Measurements from ENCODE around the gene PHF21A. TPM values are rescaled to one million over a fixed set of nuclear protein-coding genes. Genes with fewer than 3 reads are reported as not detected.
"Not testable (repeated sequence)": the region's sequence is repeated elsewhere in the genome, so short reads cannot be mapped to it uniquely, and the experiment has no call there.

Gene PHF21A
- total and polyA plus RNA-seq, 2 experiments from 2014 or later: 24.6 to 30.4 TPM

DNA sequence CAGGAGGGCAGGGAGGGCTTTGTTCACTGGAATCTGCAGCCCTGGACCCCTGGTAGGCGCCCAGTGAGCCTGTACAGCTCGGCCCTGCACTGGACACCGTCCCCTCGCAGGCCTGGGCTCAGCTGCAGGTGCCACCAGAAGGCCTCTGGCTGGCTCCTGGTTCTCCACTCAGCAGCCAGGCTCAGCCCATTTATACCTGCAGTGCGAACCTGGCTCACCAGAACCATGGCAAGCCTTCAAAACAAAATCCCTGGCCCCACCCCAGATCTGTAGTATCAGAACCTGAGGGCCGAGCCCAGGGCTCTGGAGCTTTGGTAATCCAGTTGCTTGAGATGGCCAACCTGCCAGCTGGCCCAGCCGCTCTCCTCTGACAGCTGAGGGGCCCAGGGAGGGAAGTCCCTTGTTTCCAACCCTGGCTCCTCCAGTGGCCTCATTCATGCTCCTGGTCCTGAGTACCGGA lies 213.3 kb downstream of the PHF21A start:
- H3K36me3 ChIP-seq (replicated peaks; ENCODE audit: insufficient read depth, low read depth): no peaks in the 10 kb centered on the region
- H3K27me3 ChIP-seq: no peaks in the 10 kb centered on the region
- no peak overlapping the region for H3K4me3 ChIP-seq
- DNase-seq (ENCODE audit: low spot score): no peak
- no peaks in the 10 kb centered on the region for H3K79me2 ChIP-seq
- H3K27ac ChIP-seq: no peak overlapping the region
- no peak overlapping the region for H3K4me2 ChIP-seq
- H3K9me2 ChIP-seq (replicated peaks; ENCODE audit: insufficient read depth): no peaks in the 10 kb centered on the region
- TF ChIP-seq EZH2 (IDR thresholded peaks at IDR 0.05; ENCODE audit: borderline replicate concordance) (no peak), EZH2phosphoT487 (IDR thresholded peaks at IDR 0.05; ENCODE audit: low read depth, severe bottlenecking, unreplicated experiment) (no peak)
- TF ChIP-seq, protein P1, sequence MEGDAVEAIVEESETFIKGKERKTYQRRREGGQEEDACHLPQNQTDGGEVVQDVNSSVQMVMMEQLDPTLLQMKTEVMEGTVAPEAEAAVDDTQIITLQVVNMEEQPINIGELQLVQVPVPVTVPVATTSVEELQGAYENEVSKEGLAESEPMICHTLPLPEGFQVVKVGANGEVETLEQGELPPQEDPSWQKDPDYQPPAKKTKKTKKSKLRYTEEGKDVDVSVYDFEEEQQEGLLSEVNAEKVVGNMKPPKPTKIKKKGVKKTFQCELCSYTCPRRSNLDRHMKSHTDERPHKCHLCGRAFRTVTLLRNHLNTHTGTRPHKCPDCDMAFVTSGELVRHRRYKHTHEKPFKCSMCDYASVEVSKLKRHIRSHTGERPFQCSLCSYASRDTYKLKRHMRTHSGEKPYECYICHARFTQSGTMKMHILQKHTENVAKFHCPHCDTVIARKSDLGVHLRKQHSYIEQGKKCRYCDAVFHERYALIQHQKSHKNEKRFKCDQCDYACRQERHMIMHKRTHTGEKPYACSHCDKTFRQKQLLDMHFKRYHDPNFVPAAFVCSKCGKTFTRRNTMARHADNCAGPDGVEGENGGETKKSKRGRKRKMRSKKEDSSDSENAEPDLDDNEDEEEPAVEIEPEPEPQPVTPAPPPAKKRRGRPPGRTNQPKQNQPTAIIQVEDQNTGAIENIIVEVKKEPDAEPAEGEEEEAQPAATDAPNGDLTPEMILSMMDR (IDR thresholded peaks at IDR 0.05; ENCODE audit: poor library complexity): no peak
- no peaks in the 10 kb centered on the region for H4K20me1 ChIP-seq (ENCODE audit: insufficient read depth, poor library complexity, severe bottlenecking)
- H3K9me3 ChIP-seq (ENCODE audit: low read depth): no peaks in the 10 kb centered on the region
- no peaks in the 10 kb centered on the region for H3K4me1 ChIP-seq (ENCODE audit: insufficient read depth)
- 80% methylated on average over 8 of the region's 8 CpGs for WGBS (ENCODE audit: low lambda C conversion rate, missing lambda C conversion rate)
- H2AFZ ChIP-seq: no peak overlapping the region

- WGBS (ENCODE audit: low lambda C conversion rate, missing lambda C conversion rate): 87% methylated on average over 18 of the region's 18 CpGs
- TF ChIP-seq, protein P1 (IDR thresholded peaks at IDR 0.05; ENCODE audit: poor library complexity): no peak
- no peak for TF ChIP-seq EZH2phosphoT487 (IDR thresholded peaks at IDR 0.05; ENCODE audit: low read depth, severe bottlenecking, unreplicated experiment)
- TF ChIP-seq EZH2 (IDR thresholded peaks at IDR 0.05; ENCODE audit: borderline replicate concordance): no peak
- H4K20me1 ChIP-seq (ENCODE audit: insufficient read depth, poor library complexity, severe bottlenecking): no peaks in the 10 kb centered on the region
- H3K4me1 ChIP-seq (ENCODE audit: insufficient read depth): no peaks in the 10 kb centered on the region
- DNase-seq (ENCODE audit: low spot score): no peak
- no peak within 1 kb of the TSS for H2AFZ ChIP-seq
- no peaks in the 10 kb centered on the region for H3K9me3 ChIP-seq (ENCODE audit: low read depth)
- no peaks in the 10 kb centered on the region for H3K79me2 ChIP-seq
- H3K4me3 ChIP-seq: no peak within 1 kb of the TSS
- H3K27ac ChIP-seq: no peak within 1 kb of the TSS
- no peaks in the 10 kb centered on the region for H3K27me3 ChIP-seq
- H3K4me2 ChIP-seq: no peak within 1 kb of the TSS
- H3K9me2 ChIP-seq (replicated peaks; ENCODE audit: insufficient read depth): no peaks in the 10 kb centered on the region
- no peaks in the 10 kb centered on the region for H3K36me3 ChIP-seq (replicated peaks; ENCODE audit: insufficient read depth, low read depth)
These were observed 214.2 kb downstream of the PHF21A start, which contains the start of gene FREY1 for GRCh38 chr11:45906965-45907611. TSS of gene FREY1 (minus strand) at chr11:45907271. CDS start at chr11:45907245, 26 bp downstream.

DNA sequence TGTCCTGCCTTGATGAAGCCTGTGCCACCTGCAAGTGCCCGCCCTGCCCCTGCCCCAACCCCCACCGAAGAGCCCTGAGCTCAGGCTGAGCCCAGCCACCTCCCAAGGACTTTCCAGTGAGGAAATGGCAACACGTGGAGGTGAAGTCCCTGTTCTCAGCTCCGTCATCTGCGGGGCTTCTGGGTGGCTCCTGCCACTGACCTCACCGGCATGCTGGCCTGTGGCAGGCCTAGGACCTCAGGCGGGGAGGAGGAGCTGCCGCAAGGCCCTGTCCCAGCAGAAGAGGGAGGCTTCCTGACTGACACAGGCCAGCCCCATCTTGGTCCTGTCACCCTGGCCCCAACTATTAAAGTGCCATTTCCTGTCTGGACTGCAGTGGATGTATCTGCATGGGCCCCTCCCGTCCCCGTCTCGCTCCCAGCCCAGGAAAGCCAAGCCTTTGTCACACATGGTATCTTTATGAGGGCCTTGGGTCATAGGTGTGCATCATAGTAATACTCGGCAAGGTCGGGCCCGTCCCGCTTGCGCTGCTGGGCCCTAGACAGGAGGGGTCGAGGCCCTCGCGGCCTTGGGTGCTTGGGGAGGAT lies 215.1 kb downstream of the PHF21A start:
- WGBS (ENCODE audit: low lambda C conversion rate, missing lambda C conversion rate): 86% methylated on average over 19 of the region's 19 CpGs
- no peaks in the 10 kb centered on the region for H3K9me2 ChIP-seq (replicated peaks; ENCODE audit: insufficient read depth)
- H2AFZ ChIP-seq: no peak overlapping the region
- TF ChIP-seq EZH2 (IDR thresholded peaks at IDR 0.05; ENCODE audit: borderline replicate concordance): no peak
- TF ChIP-seq, protein P1 (IDR thresholded peaks at IDR 0.05; ENCODE audit: poor library complexity): no peak
- no peak for TF ChIP-seq EZH2phosphoT487 (IDR thresholded peaks at IDR 0.05; ENCODE audit: low read depth, severe bottlenecking, unreplicated experiment)
- no peaks in the 10 kb centered on the region for H3K79me2 ChIP-seq
- no peak overlapping the region for H3K4me2 ChIP-seq
- no peaks in the 10 kb centered on the region for H3K27me3 ChIP-seq
- H3K36me3 ChIP-seq (replicated peaks; ENCODE audit: insufficient read depth, low read depth): no peaks in the 10 kb centered on the region
- no peaks in the 10 kb centered on the region for H4K20me1 ChIP-seq (ENCODE audit: insufficient read depth, poor library complexity, severe bottlenecking)
- no peaks in the 10 kb centered on the region for H3K4me1 ChIP-seq (ENCODE audit: insufficient read depth)
- DNase-seq (ENCODE audit: low spot score): no peak
- no peaks in the 10 kb centered on the region for H3K9me3 ChIP-seq (ENCODE audit: low read depth)
- H3K4me3 ChIP-seq: no peak overlapping the region
- no peak overlapping the region for H3K27ac ChIP-seq

DNA sequence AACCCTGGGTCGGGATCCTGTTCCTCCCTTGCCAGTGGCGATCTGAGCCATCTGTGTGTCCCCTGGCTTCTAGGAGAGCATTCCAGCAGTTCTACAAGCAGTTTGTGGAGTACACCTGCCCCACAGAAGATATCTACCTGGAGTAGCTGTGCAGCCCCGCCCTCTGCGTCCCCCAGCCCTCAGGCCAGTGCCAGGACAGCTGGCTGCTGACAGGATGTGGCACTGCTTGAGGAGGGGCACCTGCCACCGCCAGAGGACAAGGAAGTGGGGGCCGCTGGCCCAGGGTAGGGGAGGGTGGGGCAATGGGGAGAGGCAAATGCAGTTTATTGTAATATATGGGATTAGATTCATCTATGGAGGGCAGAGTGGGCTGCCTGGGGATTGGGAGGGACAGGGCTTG lies 215.7 kb downstream of the PHF21A start:
- 91% methylated on average over 6 of the region's 6 CpGs for WGBS (ENCODE audit: low lambda C conversion rate, missing lambda C conversion rate)

More for the DNA sequence above, 215.7 kb downstream of the PHF21A start:
- H3K4me3 ChIP-seq; H3K27ac ChIP-seq; H3K27me3 ChIP-seq; H4K20me1 ChIP-seq (ENCODE audit: insufficient read depth, poor library complexity, severe bottlenecking); H3K9me2 ChIP-seq (replicated peaks; ENCODE audit: insufficient read depth); H2AFZ ChIP-seq; H3K36me3 ChIP-seq (replicated peaks; ENCODE audit: insufficient read depth, low read depth); H3K9me3 ChIP-seq (ENCODE audit: low read depth); H3K79me2 ChIP-seq; DNase-seq (ENCODE audit: low spot score); H3K4me1 ChIP-seq (ENCODE audit: insufficient read depth); H3K4me2 ChIP-seq: not testable (repeated sequence)
